ENCODE measurements around the gene PNMT.

PNMT gene

GRCh38 chr17:39653662-39654331 lies 14.5 kb upstream of the PNMT start:
- in situ Hi-C loops (cut with HindIII; ENCODE audit: low pct_ligation_motif_present, low sequenced_read_pairs) = no loop called here
- H3K27me3 ChIP-seq (replicated peaks) = no peaks in the 10 kb centered on the region
- H3K4me3 ChIP-seq (ENCODE audit: low read depth, low read length) = no peak overlapping the region
- no peak overlapping the region for H3K27ac ChIP-seq
- no peaks in the 10 kb centered on the region for H3K36me3 ChIP-seq (replicated peaks)
- TF ChIP-seq CTCF (IDR thresholded peaks at IDR 0.05; ENCODE audit: low read depth, low read length, missing control alignments) = peak; percentile 96
- DNase-seq = peak; percentile 22

- DNase-seq = no peak
- no peak for TF ChIP-seq CTCF (IDR thresholded peaks at IDR 0.05; ENCODE audit: low read depth, low read length, missing control alignments)
Observed at GRCh38 chr17:39655105-39655504, 13.1 kb upstream of the PNMT start.

GRCh38 chr17:39658346-39658745 lies 9.9 kb upstream of the PNMT start:
- no peak for DNase-seq
- H3K4me3 ChIP-seq (ENCODE audit: low read depth, low read length) = no peak overlapping the region
- H3K36me3 ChIP-seq (replicated peaks) = peaks cover 23% of the 10 kb centered on the region
- in situ Hi-C loops (cut with HindIII; ENCODE audit: low pct_ligation_motif_present, low sequenced_read_pairs) = no loop called here
- TF ChIP-seq CTCF (IDR thresholded peaks at IDR 0.05; ENCODE audit: low read depth, low read length, missing control alignments) = no peak
- H3K27me3 ChIP-seq (replicated peaks) = no peaks in the 10 kb centered on the region
- no peak overlapping the region for H3K27ac ChIP-seq

More at GRCh38 chr17:39655105-39655504, 13.1 kb upstream of the PNMT start:
- no peaks in the 10 kb centered on the region for H3K36me3 ChIP-seq (replicated peaks)
- H3K27me3 ChIP-seq (replicated peaks) = no peaks in the 10 kb centered on the region
- in situ Hi-C loops (cut with HindIII; ENCODE audit: low pct_ligation_motif_present, low sequenced_read_pairs) = no loop called here
- H3K4me3 ChIP-seq (ENCODE audit: low read depth, low read length) = no peak overlapping the region
- no peak overlapping the region for H3K27ac ChIP-seq

- Histone ChIP-seq H3K27me3 (replicated peaks) (no peaks in the 10 kb centered on the region), H3K27ac (no peak overlapping the region), H3K36me3 (replicated peaks) (peaks cover 23% of the 10 kb centered on the region), H3K4me3 (ENCODE audit: low read depth, low read length) (no peak overlapping the region)
- no peak for DNase-seq
- in situ Hi-C loops (cut with HindIII; ENCODE audit: low pct_ligation_motif_present, low sequenced_read_pairs) = no loop called here
- no peak for TF ChIP-seq CTCF (IDR thresholded peaks at IDR 0.05; ENCODE audit: low read depth, low read length, missing control alignments)
Observed at GRCh38 chr17:39658760-39659159, 9.5 kb upstream of the PNMT start.

- Histone ChIP-seq H3K27me3 (replicated peaks) (no peaks in the 10 kb centered on the region), H3K4me3 (ENCODE audit: low read depth, low read length) (no peak overlapping the region), H3K27ac (no peak overlapping the region), H3K36me3 (replicated peaks) (peaks cover 23% of the 10 kb centered on the region)
- TF ChIP-seq CTCF (IDR thresholded peaks at IDR 0.05; ENCODE audit: low read depth, low read length, missing control alignments) = no peak
- in situ Hi-C loops (cut with HindIII; ENCODE audit: low pct_ligation_motif_present, low sequenced_read_pairs) = no loop called here
- no peak for DNase-seq
Observed at GRCh38 chr17:39659279-39660010, 8.8 kb upstream of the PNMT start.

All from brain microvascular endothelial cell (primary cell).